RWPE2 (cell line): Measurements from ENCODE around the gene HABP2.

ENCODE experiments used
- ATAC-seq: fragments of 200-7000 bp; cut with Tn5 transposase; 3 replicates; pipeline ENCODE4 v1.9.1; 2021; ENCODE audit warnings: low read depth
- DNase-seq: peaks from one replicate; pipeline ENCODE4 v3.0.0-alpha.2; 2020; ENCODE audit warnings: low spot score
- H3K27ac ChIP-seq: fragments of 450-650 bp; 2 replicates; pipeline ENCODE4 v1.5.1; 2017; ENCODE audit warnings: mild to moderate bottlenecking; ENCODE audit not compliant: poor library complexity, severe bottlenecking
- H3K27me3 ChIP-seq: fragments of 250-450 bp; sonication (Bioruptor Pico); 2 replicates; pipeline ENCODE4 v1.5.1; 2021; ENCODE audit warnings: mild to moderate bottlenecking, moderate library complexity; ENCODE audit not compliant: insufficient read depth, poor library complexity, severe bottlenecking
- H3K36me3 ChIP-seq: fragments of 250-450 bp; sonication (Bioruptor Pico); 2 replicates; pipeline ENCODE4 v1.5.1; 2020; ENCODE audit warnings: low read depth, mild to moderate bottlenecking, moderate library complexity
- H3K4me1 ChIP-seq: fragments of 250-450 bp; sonication (Bioruptor Pico); 2 replicates; pipeline ENCODE4 v1.5.1; 2021; ENCODE audit warnings: mild to moderate bottlenecking, moderate library complexity; ENCODE audit not compliant: insufficient read depth, poor library complexity, severe bottlenecking
- H3K4me3 ChIP-seq: fragments of 250-450 bp; sonication (Bioruptor Pico); 2 replicates; pipeline ENCODE4 v1.5.1; 2021; ENCODE audit warnings: mild to moderate bottlenecking, moderate library complexity; ENCODE audit not compliant: severe bottlenecking
- H3K9me3 ChIP-seq: fragments of 250-450 bp; sonication (Bioruptor Pico); 2 replicates; pipeline ENCODE4 v1.5.1; 2021; ENCODE audit warnings: mild to moderate bottlenecking, moderate library complexity; ENCODE audit not compliant: severe bottlenecking
- TF ChIP-seq, protein P1 (sequence below): fragments of 450-650 bp; IDR thresholded peaks from one replicate; pipeline ENCODE4 v1.5.1; 2017; ENCODE audit warnings: mild to moderate bottlenecking, moderate library complexity; ENCODE audit not compliant: poor library complexity, severe bottlenecking

HABP2 gene

DNA sequence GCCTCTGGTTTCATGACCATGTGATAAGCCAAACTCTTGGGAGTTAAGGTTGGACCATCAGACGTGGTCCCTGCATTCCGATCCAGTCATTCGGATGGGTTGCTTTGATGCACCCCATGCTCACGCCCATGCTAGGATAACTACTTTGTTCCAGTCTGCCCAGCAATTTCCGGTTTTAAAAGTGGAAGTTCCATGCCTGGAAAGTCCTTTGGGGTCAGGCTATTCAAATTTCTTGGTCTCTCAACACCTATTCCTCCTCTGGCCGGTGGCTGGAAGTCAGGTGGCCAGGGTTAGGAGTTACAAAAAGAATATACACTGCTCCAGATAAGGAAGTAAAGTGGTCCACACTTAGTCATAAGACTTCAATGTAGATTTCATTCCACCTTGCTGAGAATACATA lies 37.7 kb upstream of the HABP2 start:
- H3K36me3 ChIP-seq, result no peaks in the 10 kb centered on the region
- H3K27me3 ChIP-seq, result no peaks in the 10 kb centered on the region
- TF ChIP-seq, protein P1, sequence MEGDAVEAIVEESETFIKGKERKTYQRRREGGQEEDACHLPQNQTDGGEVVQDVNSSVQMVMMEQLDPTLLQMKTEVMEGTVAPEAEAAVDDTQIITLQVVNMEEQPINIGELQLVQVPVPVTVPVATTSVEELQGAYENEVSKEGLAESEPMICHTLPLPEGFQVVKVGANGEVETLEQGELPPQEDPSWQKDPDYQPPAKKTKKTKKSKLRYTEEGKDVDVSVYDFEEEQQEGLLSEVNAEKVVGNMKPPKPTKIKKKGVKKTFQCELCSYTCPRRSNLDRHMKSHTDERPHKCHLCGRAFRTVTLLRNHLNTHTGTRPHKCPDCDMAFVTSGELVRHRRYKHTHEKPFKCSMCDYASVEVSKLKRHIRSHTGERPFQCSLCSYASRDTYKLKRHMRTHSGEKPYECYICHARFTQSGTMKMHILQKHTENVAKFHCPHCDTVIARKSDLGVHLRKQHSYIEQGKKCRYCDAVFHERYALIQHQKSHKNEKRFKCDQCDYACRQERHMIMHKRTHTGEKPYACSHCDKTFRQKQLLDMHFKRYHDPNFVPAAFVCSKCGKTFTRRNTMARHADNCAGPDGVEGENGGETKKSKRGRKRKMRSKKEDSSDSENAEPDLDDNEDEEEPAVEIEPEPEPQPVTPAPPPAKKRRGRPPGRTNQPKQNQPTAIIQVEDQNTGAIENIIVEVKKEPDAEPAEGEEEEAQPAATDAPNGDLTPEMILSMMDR, result no peak
- no peak for DNase-seq
- no peak for ATAC-seq
- H3K4me1 ChIP-seq, result no peaks in the 10 kb centered on the region
- H3K4me3 ChIP-seq, result no peak overlapping the region
- peaks cover 8% of the 10 kb centered on the region for H3K9me3 ChIP-seq
- H3K27ac ChIP-seq, result no peak overlapping the region

DNA sequence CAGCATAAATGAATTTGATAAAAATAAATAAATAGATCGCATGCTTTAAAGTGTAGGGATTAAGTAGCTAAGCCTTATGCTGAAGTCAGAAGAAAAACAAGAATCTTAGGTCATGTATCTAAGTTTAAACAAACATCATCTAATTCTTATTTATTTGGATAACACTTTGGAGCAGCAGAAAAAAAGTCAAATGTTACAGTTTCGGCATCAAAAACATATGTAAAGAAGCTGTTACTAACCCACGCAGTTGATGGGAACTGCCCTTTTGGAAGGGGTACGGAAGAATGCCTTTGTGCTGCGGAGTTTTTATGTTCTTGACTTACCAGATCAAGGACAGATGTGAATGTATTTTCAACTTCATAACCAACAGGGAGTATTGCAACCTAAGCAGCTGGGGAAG lies 37.3 kb upstream of the HABP2 start:
- Histone ChIP-seq H3K36me3 (no peaks in the 10 kb centered on the region), H3K4me1 (no peaks in the 10 kb centered on the region), H3K4me3 (no peak overlapping the region), H3K27ac (no peak overlapping the region), H3K9me3 (peaks cover 8% of the 10 kb centered on the region), H3K27me3 (no peaks in the 10 kb centered on the region)
- ATAC-seq (no peak), DNase-seq (no peak)
- TF ChIP-seq, protein P1, result no peak

DNA sequence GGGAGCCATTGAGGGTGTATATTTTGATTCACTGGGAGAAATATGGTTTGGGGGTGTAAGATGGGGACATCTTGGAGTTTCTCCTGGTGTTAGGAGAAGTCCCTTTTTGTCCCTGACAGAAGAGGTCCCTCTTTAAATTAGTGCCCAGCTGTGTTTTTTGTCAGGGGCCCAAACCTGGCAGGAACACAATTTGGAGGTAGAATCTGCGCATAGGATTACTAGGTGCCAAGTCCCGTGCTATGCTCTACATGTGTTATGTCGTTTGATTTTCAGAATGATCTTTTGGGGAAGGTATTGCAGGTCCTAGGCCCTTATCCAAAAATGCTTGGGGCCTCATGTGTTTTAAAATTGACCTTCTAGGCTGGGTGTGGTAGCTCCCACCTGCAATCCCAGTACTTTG lies 36.8 kb upstream of the HABP2 start:
- DNase-seq, result no peak
- H3K36me3 ChIP-seq, result no peaks in the 10 kb centered on the region
- H3K9me3 ChIP-seq, result peaks cover 8% of the 10 kb centered on the region
- H3K27me3 ChIP-seq, result no peaks in the 10 kb centered on the region
- TF ChIP-seq, protein P1, result no peak
- no peak overlapping the region for H3K27ac ChIP-seq
- no peak overlapping the region for H3K4me3 ChIP-seq
- no peaks in the 10 kb centered on the region for H3K4me1 ChIP-seq
- ATAC-seq, result no peak

DNA sequence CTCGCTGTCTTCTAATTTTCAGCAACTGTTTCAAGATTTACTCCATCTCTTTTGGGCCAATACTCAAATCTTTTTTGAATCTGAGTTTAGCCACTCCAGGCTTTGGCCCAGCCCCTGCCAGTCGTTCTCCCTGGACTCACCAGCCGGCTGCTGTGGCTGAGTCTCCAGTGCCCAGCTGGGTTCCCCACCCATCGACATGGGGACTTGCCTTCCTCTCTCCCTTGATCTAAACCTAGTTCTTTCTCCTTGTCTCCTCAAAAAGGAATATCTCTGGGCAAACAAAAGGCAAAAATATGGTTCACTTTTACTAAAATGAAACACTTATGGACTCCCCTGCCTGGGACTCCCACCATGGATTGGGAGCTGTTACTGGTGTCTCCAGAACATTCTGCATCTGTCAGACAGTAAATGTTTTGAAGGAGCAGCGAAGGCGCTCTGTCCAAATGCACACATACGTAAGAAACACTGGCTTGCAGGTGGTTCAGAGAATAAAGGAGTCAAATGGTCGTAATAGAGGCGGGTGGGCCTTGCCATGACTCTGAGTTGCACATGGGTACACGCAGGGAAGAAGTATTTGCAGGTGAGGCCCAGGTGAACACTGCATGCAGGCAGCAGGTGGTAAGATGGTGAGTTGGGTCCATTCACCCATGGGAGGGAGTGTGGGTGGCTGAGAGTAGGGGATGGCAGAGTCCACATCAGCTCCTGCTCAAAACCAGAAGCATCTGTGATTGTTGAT lies 35.5 kb upstream of the HABP2 start:
- no peak overlapping the region for H3K4me3 ChIP-seq
- no peak overlapping the region for H3K27ac ChIP-seq
- H3K9me3 ChIP-seq, result no peaks in the 10 kb centered on the region
- no peaks in the 10 kb centered on the region for H3K36me3 ChIP-seq
- DNase-seq (no peak), ATAC-seq (no peak)
- H3K4me1 ChIP-seq, result no peaks in the 10 kb centered on the region
- H3K27me3 ChIP-seq, result no peaks in the 10 kb centered on the region
- TF ChIP-seq, protein P1, result no peak

DNA sequence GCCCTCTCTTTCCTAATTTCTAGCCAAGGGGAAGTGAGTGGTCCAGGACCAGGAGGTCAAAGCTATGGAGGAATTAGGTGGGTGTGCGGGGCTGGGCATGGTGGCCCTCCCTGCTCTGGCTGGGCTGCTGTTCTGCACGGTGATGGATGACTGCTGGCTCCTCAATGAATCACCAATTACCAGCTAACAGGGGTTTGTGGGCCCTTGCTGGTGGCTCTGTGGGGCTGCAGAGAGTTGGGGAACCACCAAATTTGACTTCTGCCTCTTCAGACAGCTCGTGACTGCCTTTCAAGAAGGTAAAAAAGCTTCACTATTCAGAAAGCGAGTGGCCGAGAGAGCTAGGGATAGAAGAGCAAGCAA lies 35.0 kb upstream of the HABP2 start:
- no peak for ATAC-seq
- Histone ChIP-seq H3K9me3 (no peaks in the 10 kb centered on the region), H3K27me3 (no peaks in the 10 kb centered on the region), H3K27ac (no peak overlapping the region), H3K36me3 (no peaks in the 10 kb centered on the region), H3K4me1 (no peaks in the 10 kb centered on the region), H3K4me3 (no peak overlapping the region)
- TF ChIP-seq, protein P1, result no peak
- DNase-seq, result no peak
